ENCODE measurements around the gene FGF12.

Gene FGF12

DNA sequence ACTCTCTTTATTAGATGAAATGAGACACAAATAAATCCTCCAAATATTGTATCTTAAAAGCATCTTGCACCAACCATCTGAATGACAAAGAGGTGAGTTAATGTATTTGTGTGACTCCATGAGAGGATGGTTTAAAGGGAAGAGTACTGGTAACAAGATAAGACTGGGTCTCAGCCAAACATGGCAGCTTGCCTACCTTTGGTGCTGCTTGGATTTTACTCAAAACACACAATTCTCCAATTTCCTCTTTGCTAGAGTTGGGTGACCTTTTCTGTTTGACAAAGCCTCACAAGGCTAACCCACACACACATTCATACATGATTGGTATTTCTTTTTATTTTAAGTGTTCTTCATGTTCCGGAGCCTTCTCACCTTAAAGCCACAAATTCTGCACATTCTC lies 506.4 kb downstream of the FGF12 start:
- H2BK15ac ChIP-seq (ENCODE audit: low read length), result no peak overlapping the region
- WGBS, 2 donors (ENCODE audit: extremely low coverage in 2 of 2, insufficient read length in 2 of 2, insufficient replicate concordance in 1 of 2), result no CpG with 5 or more reads among the region's 1 CpG
- no peak overlapping the region for H3K4me2 ChIP-seq (ENCODE audit: insufficient read depth, low read length, poor library complexity, severe bottlenecking)
- no peak overlapping the region for H4K8ac ChIP-seq (ENCODE audit: low read depth, low read length)
- H4K91ac ChIP-seq (ENCODE audit: low read depth, low read length, poor library complexity), result no peak overlapping the region
- H2BK12ac ChIP-seq (ENCODE audit: low read length), result no peak overlapping the region
- no peak overlapping the region for H2AFZ ChIP-seq (ENCODE audit: low read length)
- no peak overlapping the region for H2BK5ac ChIP-seq (ENCODE audit: low read length)
- no peak overlapping the region for H3K4me3 ChIP-seq (ENCODE audit: low read length in 2 of 2)
- no peak overlapping the region for H3K9ac ChIP-seq (ENCODE audit: low read depth, low read length, poor library complexity)
- H3K4me1 ChIP-seq (ENCODE audit: control insufficient read depth in 2 of 2, insufficient read depth in 1 of 2, low read depth in 1 of 2, low read length in 2 of 2), result no peaks in the 10 kb centered on the region
- H3K9me3 ChIP-seq (replicated peaks in 1 of 2; ENCODE audit: control insufficient read depth in 2 of 2, insufficient read depth in 1 of 2, low read depth in 1 of 2, low read length in 2 of 2), result no peaks in the 10 kb centered on the region
- no peak overlapping the region for H3K23ac ChIP-seq (ENCODE audit: low read depth, low read length, poor library complexity)
- no peaks in the 10 kb centered on the region for H3K27me3 ChIP-seq (ENCODE audit: control insufficient read depth in 3 of 3, insufficient read depth in 3 of 3, low read depth in 1 of 3, low read length in 3 of 3)
- no peak overlapping the region for H3K4ac ChIP-seq (ENCODE audit: low read length)
- no peak overlapping the region for H2AK5ac ChIP-seq (ENCODE audit: low read depth, low read length)
- H2BK120ac ChIP-seq (ENCODE audit: low read depth, low read length), result no peak overlapping the region
- DNase-seq (ENCODE audit: low spot score), result no peak
- no peaks in the 10 kb centered on the region for H3K36me3 ChIP-seq (replicated peaks in 1 of 2; ENCODE audit: control insufficient read depth in 2 of 2, insufficient read depth in 2 of 2, low read length in 2 of 2)
- no peaks in the 10 kb centered on the region for H3K79me1 ChIP-seq (ENCODE audit: low read depth, low read length)
- no peak overlapping the region for H3K18ac ChIP-seq (ENCODE audit: low read length)
- H3K14ac ChIP-seq (ENCODE audit: low read length), result no peak overlapping the region
- H3K27ac ChIP-seq (replicated peaks; ENCODE audit: low read length), result no peak overlapping the region

DNA sequence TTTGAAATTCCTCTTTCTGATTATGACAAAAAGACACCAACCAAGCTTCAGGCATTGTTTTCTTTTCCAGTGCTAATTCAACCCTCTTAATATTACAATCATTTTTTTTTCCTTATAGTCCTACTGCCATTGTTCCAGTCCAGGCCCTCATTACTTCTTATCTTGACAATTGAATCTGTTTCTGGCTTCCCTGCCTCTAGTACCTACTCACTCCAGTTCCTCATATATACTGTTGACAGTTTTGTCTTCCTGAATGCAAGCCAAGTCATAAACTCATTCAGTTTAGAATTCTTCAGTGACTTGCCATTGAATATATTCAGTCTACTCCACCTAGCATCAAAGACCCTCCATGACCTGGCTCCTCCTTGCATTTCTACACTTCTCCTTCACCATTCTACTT lies 507.4 kb downstream of the FGF12 start:
- H3K4me1 ChIP-seq (ENCODE audit: control insufficient read depth in 2 of 2, insufficient read depth in 1 of 2, low read depth in 1 of 2, low read length in 2 of 2), result no peaks in the 10 kb centered on the region
- DNase-seq (ENCODE audit: low spot score), result no peak
- no peak overlapping the region for H2BK15ac ChIP-seq (ENCODE audit: low read length)
- no peak overlapping the region for H3K18ac ChIP-seq (ENCODE audit: low read length)
- no peak overlapping the region for H4K91ac ChIP-seq (ENCODE audit: low read depth, low read length, poor library complexity)
- no peak overlapping the region for H3K14ac ChIP-seq (ENCODE audit: low read length)
- no peak overlapping the region for H3K4me3 ChIP-seq (ENCODE audit: low read length in 2 of 2)
- H2BK120ac ChIP-seq (ENCODE audit: low read depth, low read length), result no peak overlapping the region
- H3K9ac ChIP-seq (ENCODE audit: low read depth, low read length, poor library complexity), result no peak overlapping the region
- no peak overlapping the region for H2BK5ac ChIP-seq (ENCODE audit: low read length)
- no peak overlapping the region for H2BK12ac ChIP-seq (ENCODE audit: low read length)
- no peak overlapping the region for H2AK5ac ChIP-seq (ENCODE audit: low read depth, low read length)
- H3K36me3 ChIP-seq (replicated peaks in 1 of 2; ENCODE audit: control insufficient read depth in 2 of 2, insufficient read depth in 2 of 2, low read length in 2 of 2), result no peaks in the 10 kb centered on the region
- H3K27me3 ChIP-seq (ENCODE audit: control insufficient read depth in 3 of 3, insufficient read depth in 3 of 3, low read depth in 1 of 3, low read length in 3 of 3), result no peaks in the 10 kb centered on the region
- no peak overlapping the region for H3K23ac ChIP-seq (ENCODE audit: low read depth, low read length, poor library complexity)
- no peak overlapping the region for H2AFZ ChIP-seq (ENCODE audit: low read length)
- no peak overlapping the region for H3K27ac ChIP-seq (replicated peaks; ENCODE audit: low read length)
- H3K79me1 ChIP-seq (ENCODE audit: low read depth, low read length), result no peaks in the 10 kb centered on the region
- H3K9me3 ChIP-seq (replicated peaks in 1 of 2; ENCODE audit: control insufficient read depth in 2 of 2, insufficient read depth in 1 of 2, low read depth in 1 of 2, low read length in 2 of 2), result no peaks in the 10 kb centered on the region
- no peak overlapping the region for H3K4ac ChIP-seq (ENCODE audit: low read length)
- no peak overlapping the region for H3K4me2 ChIP-seq (ENCODE audit: insufficient read depth, low read length, poor library complexity, severe bottlenecking)
- H4K8ac ChIP-seq (ENCODE audit: low read depth, low read length), result no peak overlapping the region

GRCh38 chr3:192216067-192216466 lies 511.3 kb downstream of the FGF12 start:
- WGBS, 2 donors (ENCODE audit: extremely low coverage in 2 of 2, insufficient read length in 2 of 2, insufficient replicate concordance in 1 of 2), result no CpG with 5 or more reads among the region's 2 CpGs
- H2BK15ac ChIP-seq (ENCODE audit: low read length), result no peak overlapping the region
- H3K36me3 ChIP-seq (replicated peaks in 1 of 2; ENCODE audit: control insufficient read depth in 2 of 2, insufficient read depth in 2 of 2, low read length in 2 of 2), result no peaks in the 10 kb centered on the region
- H3K18ac ChIP-seq (ENCODE audit: low read length), result no peak overlapping the region
- no peak overlapping the region for H4K8ac ChIP-seq (ENCODE audit: low read depth, low read length)
- H3K9ac ChIP-seq (ENCODE audit: low read depth, low read length, poor library complexity), result no peak overlapping the region
- H3K23ac ChIP-seq (ENCODE audit: low read depth, low read length, poor library complexity), result no peak overlapping the region
- H3K4me3 ChIP-seq (ENCODE audit: low read length in 2 of 2), result no peak overlapping the region
- H3K79me1 ChIP-seq (ENCODE audit: low read depth, low read length), result no peaks in the 10 kb centered on the region
- no peak overlapping the region for H3K27ac ChIP-seq (replicated peaks; ENCODE audit: low read length)
- H2AK5ac ChIP-seq (ENCODE audit: low read depth, low read length), result no peak overlapping the region
- no peak overlapping the region for H2BK12ac ChIP-seq (ENCODE audit: low read length)
- DNase-seq (ENCODE audit: low spot score), result no peak
- no peaks in the 10 kb centered on the region for H3K9me3 ChIP-seq (replicated peaks in 1 of 2; ENCODE audit: control insufficient read depth in 2 of 2, insufficient read depth in 1 of 2, low read depth in 1 of 2, low read length in 2 of 2)
- peaks cover 0 to 2% of the 10 kb centered on the region in 2 donors for H3K4me1 ChIP-seq (ENCODE audit: control insufficient read depth in 2 of 2, insufficient read depth in 1 of 2, low read depth in 1 of 2, low read length in 2 of 2)
- no peak overlapping the region for H3K4ac ChIP-seq (ENCODE audit: low read length)
- no peak overlapping the region for H3K14ac ChIP-seq (ENCODE audit: low read length)
- no peak overlapping the region for H2AFZ ChIP-seq (ENCODE audit: low read length)
- no peak overlapping the region for H2BK5ac ChIP-seq (ENCODE audit: low read length)
- no peak overlapping the region for H2BK120ac ChIP-seq (ENCODE audit: low read depth, low read length)
- H3K4me2 ChIP-seq (ENCODE audit: insufficient read depth, low read length, poor library complexity, severe bottlenecking), result no peak overlapping the region
- H4K91ac ChIP-seq (ENCODE audit: low read depth, low read length, poor library complexity), result no peak overlapping the region
- no peaks in the 10 kb centered on the region for H3K27me3 ChIP-seq (ENCODE audit: control insufficient read depth in 3 of 3, insufficient read depth in 3 of 3, low read depth in 1 of 3, low read length in 3 of 3)

- Histone ChIP-seq H4K8ac (ENCODE audit: low read depth, low read length) (no peak overlapping the region), H3K4me2 (ENCODE audit: insufficient read depth, low read length, poor library complexity, severe bottlenecking) (no peak overlapping the region), H3K23ac (ENCODE audit: low read depth, low read length, poor library complexity) (no peak overlapping the region), H3K36me3 (replicated peaks in 1 of 2; ENCODE audit: control insufficient read depth in 2 of 2, insufficient read depth in 2 of 2, low read length in 2 of 2) (no peaks in the 10 kb centered on the region), H2AK5ac (ENCODE audit: low read depth, low read length) (no peak overlapping the region), H3K4me3 (ENCODE audit: low read length in 2 of 2) (no peak overlapping the region), H3K4ac (ENCODE audit: low read length) (no peak overlapping the region), H3K27me3 (ENCODE audit: control insufficient read depth in 3 of 3, insufficient read depth in 3 of 3, low read depth in 1 of 3, low read length in 3 of 3) (no peaks in the 10 kb centered on the region), H3K9me3 (replicated peaks in 1 of 2; ENCODE audit: control insufficient read depth in 2 of 2, insufficient read depth in 1 of 2, low read depth in 1 of 2, low read length in 2 of 2) (no peaks in the 10 kb centered on the region), H4K91ac (ENCODE audit: low read depth, low read length, poor library complexity) (no peak overlapping the region), H3K14ac (ENCODE audit: low read length) (no peak overlapping the region), H3K27ac (replicated peaks; ENCODE audit: low read length) (no peak overlapping the region), H2BK12ac (ENCODE audit: low read length) (no peak overlapping the region), H3K4me1 (ENCODE audit: control insufficient read depth in 2 of 2, insufficient read depth in 1 of 2, low read depth in 1 of 2, low read length in 2 of 2) (peaks cover 0 to 2% of the 10 kb centered on the region in 2 donors), H2AFZ (ENCODE audit: low read length) (no peak overlapping the region), H3K79me1 (ENCODE audit: low read depth, low read length) (no peaks in the 10 kb centered on the region), H2BK15ac (ENCODE audit: low read length) (no peak overlapping the region), H3K9ac (ENCODE audit: low read depth, low read length, poor library complexity) (no peak overlapping the region), H3K18ac (ENCODE audit: low read length) (no peak overlapping the region), H2BK5ac (ENCODE audit: low read length) (no peak overlapping the region), H2BK120ac (ENCODE audit: low read depth, low read length) (no peak overlapping the region)
- no peak for DNase-seq (ENCODE audit: low spot score)
- no CpG with 5 or more reads among the region's 7 CpGs for WGBS, 2 donors (ENCODE audit: extremely low coverage in 2 of 2, insufficient read length in 2 of 2, insufficient replicate concordance in 1 of 2)
Measured at GRCh38 chr3:192212979-192213378, 514.4 kb downstream of the FGF12 start.
